ENCODE results near the gene PCDHGB1.
A peak's percentile ranks its signal among the peaks of the same experiment; 100 is the strongest.
"Not testable (repeated sequence)": the region's sequence is repeated elsewhere in the genome, so short reads cannot be mapped to it uniquely, and the experiment has no call there.

The PCDHGB1 gene

DNA sequence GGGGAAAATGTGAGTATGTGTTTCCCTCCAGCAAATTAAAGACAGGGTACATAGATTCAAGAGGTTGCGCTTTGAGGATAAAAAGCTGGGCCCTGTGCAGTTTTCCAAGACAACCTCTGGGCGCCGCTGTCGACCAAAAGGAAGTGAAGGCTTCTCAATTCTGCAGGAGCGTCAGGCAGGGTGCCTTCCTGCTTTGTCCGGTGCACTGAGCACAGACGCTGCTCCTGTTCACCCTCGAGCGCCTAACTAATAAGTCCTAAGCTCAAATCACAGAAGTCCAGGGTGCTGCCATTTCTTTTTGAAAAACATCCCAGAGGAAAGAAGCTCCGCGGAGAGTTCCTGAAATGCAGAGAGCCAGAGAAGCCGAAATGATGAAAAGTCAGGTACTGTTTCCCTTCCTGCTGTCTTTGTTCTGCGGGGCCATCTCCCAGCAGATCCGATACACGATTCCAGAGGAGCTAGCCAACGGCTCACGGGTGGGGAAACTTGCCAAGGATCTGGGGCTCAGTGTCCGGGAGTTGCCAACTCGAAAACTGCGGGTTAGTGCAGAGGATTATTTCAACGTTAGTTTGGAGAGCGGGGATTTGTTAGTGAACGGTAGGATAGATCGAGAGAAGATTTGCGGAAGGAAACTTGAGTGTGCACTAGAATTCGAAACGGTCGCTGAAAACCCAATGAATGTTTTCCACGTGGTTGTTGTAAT lies at the start of gene PCDHGB1:
Gene PCDHGB1 (plus strand): TSS at position 183 of the 703 bp plus-strand sequence. CDS start 162 bp downstream, at position 345.
- DNase-seq, result peak; percentile 22 to 49

DNA sequence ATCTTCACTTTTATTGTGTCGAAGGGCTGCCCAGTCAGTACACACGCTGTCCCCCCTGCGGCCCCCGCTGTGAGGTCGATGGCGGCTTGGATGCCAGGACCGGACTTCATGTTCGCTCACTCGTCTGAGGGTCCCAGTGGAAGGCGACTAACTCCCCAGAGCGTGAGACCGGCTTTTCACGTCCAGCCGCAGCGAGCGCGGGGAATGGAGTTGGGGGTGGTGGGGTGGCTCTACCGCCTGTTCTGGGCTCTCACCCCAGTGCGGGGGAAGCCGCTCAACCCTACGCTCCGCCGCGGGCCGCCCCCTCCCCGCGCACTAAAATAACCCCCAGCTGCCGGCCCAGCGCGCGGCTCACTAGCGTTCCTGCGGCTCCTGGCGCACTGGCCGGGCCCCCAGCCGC lies 46.1 kb upstream of the PCDHGB1 start, which contains the start of gene SLC25A2:
Gene SLC25A2 (minus strand): TSS at position 294 of the 400 bp plus-strand sequence. CDS start 184 bp downstream, at position 110.
- DNase-seq, result no peak

DNA sequence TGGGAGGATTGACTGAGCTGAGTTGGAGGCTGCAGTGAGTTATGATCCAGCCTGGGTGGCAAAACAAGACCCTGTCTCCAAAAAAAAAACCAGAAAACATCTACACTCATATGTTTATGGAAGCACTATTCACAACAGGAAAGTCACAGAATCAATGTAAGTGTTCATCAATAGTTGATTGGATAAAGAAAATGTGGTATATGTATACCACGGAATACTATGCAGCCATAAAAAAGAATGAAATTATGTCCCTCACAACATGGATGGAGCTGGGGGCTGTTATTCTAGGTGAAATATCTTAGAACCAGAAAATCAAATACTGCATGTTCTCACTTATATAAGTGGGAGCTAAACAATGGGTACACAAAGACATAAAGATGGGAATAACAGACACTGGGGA lies 43.3 kb upstream of the PCDHGB1 start:
- no peak for DNase-seq

DNA sequence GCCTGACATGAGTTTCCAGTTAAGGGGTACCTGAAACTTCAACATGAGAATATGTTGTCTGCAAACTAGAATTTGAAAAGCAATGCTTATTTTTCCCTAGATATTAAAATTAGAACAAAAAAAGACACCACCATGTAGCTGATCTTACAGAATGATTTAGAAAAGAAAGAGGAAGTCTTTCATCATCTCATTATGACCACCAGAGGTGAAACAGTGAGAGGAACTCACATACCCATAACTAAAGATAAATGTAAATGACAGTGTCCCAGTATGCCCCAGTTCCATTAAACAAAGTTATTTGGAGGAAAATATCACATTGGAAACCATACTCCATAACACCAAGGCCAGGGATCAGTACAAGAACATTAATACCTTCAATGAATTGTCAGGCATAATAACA lies 36.2 kb upstream of the PCDHGB1 start:
- no peak for DNase-seq

DNA sequence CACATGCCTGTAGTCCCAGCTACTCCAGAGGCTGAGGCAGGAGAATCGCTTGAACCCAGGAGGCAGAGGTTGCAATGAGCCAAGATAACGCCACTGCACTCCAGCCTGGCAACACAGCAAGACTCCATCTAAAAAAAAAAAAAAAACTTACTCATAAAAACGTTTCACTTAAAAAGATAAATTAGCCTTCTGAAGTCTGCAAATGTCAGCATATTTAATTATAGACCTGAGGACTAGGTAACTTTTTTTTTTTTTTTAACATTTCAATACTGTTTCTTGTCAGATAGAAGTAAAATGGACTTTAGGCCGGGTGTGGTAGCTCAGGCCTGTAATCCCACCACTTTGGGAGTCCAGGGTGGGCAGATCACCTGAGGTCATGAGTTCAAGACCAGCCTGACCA lies 32.9 kb upstream of the PCDHGB1 start:
- not testable (repeated sequence) for DNase-seq

DNA sequence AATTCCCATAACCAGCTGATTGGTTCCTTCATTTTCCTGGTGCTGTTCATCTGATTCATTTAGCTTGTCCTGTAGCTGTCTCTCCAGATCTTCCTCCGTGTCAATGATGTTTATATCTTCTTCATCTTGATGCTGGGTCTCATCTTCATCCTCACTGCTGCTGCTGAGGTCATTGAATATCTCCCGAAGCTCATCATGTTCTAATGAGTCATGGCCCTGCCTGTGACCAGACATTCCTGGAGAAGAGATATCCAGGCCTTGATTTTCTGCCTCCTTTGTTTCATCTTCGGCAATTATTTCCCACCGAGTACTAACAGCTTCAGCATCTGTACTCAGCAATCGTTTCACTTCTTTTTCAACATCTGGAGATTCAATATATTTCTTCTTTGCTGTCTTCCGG lies 30.7 kb upstream of the PCDHGB1 start:
- DNase-seq, result no peak

DNA sequence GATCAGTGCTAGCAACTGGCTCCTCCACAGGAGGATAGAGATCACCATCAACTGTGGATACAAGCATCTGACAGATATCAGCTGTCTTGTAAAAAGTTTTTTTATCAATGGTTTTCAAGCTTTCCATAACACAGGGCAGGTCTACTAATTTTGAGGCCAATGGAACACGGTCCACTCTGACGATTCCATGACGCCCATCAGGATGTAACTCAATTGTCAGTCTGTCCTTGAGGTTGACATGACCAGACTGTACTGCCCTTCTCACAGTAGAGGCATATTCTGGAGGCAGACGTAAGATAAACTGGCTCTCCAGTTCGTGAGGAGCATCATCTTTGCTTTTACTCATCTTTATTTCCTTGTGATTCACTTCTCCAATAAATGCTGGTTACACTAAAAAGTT lies 30.2 kb upstream of the PCDHGB1 start:
- no peak for DNase-seq

DNA sequence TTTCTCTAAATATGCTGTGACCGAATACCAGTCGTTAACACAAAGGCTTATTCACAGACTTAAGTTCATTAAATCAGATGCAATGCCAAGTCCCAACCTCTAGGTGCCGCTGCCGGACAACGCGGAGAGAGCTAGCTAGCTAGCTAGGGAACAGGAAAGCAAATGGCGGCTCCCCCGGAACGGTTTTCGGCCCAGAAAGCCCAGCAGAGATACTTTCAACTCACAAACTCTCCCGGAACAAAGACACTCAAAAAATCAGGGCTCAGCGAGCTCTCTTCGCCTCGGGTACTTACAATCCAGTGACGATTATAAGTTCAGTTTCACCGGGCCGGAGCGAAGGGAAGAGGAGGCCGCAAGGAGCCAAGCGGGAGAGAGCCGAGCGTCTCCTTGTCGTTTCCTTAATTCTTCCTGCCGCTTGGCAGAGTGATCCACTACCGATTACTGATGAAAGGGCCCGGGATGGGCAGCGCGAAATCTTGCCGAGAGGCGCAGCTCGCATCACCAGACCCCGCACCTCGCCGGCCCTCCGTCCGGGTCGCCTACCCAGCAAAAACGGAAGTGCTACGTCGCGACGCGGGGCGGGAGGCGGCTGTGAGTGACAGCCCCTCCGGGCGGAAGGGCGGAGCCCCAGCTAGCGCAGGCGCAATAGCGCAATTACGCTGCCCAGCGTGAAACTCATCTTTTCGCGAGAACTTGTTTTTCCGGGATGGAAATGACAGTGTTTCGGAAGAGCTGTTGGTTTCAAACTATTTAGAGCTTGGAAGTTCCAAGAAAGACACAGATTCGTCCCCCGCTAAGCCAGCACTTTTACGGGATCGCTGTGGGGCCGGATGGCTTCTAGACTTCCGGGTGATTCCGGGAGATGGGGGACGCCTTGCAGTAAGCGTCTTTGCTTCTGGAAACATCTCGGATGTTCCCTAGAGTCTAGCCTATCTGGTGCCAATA lies 29.4 kb upstream of the PCDHGB1 start, which contains the start of gene TAF7:
Gene TAF7 (minus strand): TSS at position 560 of the 945 bp plus-strand sequence. CDS start 740 bp downstream, outside the sequence.
- DNase-seq, result peak; percentile 94 to 95

DNA sequence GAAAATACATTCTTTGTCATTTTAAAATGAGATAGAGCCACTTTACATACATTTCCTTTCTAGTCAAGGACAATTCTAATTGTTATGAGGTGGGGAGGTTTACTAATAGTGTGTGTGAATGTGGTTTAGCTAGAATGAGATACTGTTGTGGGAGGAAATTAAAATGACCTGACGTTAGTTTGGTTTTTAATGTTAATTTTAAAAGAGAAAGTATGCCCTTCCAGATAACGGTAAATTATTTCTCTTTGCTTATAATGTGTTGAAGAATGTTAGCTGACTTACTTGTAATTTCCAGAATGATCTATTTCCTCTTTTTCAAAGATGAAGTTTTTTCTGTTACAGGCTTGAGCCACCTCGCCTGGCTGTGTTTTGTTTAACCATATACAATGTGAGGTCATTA lies 27.6 kb upstream of the PCDHGB1 start:
- DNase-seq, result no peak

DNA sequence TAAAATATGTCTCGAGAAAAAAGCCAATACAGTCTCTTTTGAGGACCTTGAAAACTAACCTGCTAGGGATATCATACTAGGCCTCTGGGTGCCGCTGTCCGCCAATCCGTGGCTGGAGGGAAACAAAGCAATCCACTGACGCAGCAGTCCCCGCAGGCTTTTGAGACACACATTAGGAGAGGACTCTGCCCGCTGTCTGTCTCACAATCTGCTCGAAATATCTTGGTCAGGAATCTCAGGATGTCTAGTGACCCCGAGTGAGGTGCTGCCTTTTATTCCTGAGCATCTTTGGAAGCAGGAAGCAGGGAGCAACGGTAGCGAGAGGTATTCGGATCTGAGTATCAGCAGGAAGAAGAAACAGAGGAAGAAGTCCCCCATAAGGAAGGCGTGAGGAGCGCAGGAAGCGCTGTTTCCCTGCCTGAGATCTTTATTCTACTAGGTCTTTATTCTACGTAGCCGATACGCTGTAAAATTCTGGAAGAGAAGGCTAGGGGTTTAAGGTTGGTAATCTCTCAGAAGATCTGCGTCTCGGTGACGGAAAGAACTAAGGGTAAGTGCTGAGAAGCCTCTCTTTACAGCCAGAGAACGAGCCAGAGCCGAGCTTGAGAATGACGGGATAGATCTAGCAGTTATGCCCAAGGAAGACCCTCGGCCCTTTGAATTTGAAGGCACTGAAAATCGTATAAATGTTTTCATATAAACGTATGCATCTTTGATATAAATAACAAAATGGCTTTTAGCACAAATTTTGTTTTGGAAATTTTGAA lies 23.6 kb upstream of the PCDHGB1 start:
- peak; percentile 69 to 77 for DNase-seq

DNA sequence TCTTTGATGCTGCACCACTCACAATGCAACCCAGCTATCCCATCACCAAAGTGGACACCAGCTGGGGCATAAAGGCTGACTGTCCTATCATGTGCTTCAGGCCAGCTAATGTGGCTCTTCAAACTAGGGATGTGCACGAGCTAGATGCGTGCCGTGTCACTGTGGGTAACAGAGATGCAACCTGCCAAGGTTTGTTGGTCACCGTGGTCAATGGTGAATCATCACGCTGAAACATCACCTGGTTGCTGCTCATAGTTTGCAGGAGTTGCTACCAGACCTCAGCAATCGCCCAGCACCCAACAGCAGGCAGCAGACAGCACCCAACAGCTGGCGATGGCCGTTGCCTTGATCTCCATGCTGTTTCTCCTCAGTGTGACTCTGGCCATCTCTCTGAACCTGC lies 21.7 kb upstream of the PCDHGB1 start:
- no peak for DNase-seq

DNA sequence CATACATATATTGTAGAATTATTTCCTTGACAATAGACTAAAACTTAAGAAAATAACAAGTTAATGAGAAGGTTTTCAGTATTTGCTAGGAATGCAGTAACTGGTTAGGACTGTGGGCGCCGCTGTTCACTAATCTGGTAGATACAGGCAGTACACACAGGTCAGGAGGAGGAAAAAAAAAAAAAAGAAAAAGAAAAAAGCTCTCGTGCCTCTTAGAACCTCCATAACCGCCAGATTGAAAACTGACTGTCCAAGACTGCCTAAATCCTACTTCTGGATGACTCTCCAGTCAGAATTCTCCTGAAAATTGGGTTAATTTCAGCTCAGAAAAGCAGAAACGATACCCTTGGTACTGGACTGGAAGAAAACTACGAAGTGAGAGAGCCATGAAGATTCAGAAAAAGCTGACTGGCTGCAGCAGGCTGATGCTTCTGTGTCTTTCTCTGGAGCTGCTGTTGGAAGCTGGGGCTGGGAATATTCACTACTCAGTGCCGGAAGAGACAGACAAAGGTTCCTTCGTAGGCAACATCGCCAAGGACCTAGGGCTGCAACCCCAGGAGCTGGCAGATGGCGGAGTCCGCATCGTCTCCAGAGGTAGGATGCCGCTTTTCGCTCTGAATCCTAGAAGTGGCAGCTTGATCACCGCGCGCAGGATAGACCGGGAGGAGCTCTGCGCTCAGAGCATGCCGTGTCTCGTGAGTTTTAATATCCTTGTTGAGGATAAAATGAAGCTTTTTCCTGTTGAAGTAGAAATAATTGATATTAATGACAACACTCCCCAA lies 19.4 kb upstream of the PCDHGB1 start, which contains the start of gene PCDHGA1:
Gene PCDHGA1 (plus strand): TSS at position 216 of the 782 bp plus-strand sequence.
- peak in 1 of 2 donors; percentile 35 for DNase-seq

DNA sequence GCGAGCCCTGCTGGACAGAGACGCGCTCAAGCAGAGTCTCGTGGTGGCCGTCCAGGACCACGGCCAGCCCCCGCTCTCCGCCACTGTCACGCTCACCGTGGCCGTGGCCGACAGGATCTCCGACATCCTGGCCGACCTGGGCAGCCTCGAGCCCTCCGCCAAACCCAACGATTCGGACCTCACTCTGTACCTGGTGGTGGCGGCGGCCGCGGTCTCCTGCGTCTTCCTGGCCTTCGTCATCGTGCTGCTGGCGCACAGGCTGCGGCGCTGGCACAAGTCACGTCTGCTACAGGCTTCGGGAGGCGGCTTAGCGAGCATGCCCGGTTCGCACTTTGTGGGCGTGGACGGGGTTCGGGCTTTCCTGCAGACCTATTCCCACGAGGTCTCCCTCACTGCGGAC lies 17.3 kb upstream of the PCDHGB1 start:
- not testable (repeated sequence) for DNase-seq

DNA sequence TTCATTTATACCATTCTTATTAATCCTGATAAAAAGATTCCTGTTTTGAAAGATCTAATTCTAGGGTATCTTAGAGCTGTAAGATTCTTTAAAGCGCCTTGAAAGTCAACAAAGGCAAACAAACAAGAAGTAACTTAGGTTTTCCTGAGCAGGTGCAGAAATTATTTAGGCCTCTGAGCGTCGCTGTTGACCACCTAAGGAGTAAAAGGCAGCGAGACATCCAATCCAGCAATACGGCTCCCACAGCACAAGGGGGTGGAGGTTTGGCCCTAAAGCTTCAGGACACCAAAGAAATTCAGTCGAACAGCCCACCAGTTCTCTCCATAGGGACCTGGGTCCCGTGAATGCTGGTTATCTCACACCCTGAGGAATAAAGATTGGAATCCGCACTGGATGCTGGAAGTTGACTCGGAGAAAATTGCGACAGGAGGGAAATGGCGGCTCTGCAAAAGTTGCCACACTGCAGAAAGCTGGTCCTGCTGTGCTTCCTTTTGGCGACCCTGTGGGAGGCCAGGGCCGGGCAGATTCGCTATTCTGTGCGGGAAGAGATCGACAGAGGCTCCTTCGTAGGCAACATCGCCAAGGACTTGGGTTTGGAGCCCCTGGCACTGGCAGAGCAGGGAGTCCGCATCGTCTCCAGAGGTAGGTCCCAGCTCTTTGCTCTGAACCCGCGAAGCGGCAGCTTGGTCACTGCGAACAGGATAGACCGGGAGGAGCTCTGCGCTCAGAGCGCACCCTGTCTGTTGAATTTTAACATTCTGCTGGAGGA lies 11.2 kb upstream of the PCDHGB1 start, which contains the start of gene PCDHGA2:
Gene PCDHGA2 (plus strand): TSS at position 223 of the 769 bp plus-strand sequence.
- no peak for DNase-seq

DNA sequence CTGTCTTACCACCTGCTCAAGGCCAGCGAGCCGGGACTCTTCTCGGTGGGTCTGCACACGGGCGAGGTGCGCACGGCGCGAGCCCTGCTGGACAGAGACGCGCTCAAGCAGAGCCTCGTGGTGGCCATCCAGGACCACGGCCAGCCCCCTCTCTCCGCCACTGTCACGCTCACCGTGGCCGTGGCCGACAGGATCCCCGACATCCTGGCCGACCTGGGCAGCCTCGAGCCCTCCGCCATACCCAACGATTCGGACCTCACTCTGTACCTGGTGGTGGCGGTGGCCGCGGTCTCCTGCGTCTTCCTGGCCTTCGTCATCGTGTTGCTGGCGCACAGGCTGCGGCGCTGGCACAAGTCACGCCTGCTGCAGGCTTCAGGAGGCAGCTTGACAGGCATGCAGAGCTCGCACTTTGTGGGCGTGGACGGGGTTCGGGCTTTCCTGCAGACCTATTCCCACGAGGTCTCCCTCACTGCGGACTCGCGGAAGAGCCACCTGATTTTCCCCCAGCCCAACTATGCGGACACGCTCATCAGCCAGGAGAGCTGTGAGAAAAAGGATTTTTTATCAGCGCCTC lies 9.0 kb upstream of the PCDHGB1 start:
- not testable (repeated sequence) for DNase-seq

DNA sequence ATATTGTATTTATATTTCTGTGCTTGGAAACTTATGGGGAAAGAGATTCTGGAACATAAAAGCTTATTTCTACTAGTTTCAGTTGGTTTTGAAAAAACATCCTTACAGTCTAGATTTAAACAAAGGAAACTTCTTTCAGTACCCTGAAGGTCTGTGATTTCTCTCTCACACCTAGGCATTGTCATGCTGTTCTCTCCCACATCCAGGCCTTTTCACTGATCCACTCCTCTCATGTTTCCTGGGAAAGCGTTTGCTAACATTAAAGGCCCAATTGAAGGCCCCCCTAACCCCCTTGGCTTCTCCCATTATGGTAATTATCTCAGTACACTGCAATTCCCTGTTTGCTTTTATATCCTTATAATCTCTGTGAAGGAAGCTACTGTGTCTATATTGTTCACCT lies 7.1 kb upstream of the PCDHGB1 start:
- DNase-seq, result no peak

DNA sequence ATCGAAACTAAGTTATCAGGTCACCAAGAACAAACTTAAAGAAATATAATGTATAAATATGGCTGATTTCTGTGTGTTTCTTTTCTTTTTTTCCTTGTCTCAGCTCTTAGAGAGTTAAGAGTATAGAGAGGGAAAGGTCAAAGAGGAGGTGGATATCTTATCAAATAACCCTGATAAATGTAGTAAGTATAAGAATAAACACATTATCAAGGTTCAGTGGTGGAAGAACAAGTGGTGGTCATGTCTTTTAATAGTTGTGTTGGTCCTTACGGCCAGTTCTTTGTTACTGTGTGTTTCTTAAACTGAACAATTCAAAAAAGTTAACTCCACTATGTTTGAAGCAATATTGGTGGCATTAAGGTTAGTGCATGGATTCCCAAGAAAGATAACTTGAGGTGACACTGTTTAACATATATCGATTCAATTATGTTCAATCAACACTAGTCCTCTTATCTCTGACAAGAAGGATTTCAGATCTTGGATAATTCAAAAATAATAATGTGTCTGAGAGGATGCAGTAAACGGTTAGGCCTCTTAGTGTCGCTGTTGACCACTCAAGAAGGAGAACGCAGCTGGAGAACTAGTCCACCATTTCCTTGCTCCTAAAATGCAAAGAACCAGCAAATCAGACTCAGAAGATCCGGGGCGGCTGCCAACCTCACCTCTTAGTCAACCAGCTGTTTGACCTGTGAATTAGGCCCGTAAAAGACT lies 6.5 kb upstream of the PCDHGB1 start, which contains the start of gene PCDHGA3:
Gene PCDHGA3 (plus strand): TSS at position 588 of the 711 bp plus-strand sequence. CDS start 205 bp downstream, outside the sequence.
- DNase-seq, result peak in 1 of 2 donors; percentile 20

DNA sequence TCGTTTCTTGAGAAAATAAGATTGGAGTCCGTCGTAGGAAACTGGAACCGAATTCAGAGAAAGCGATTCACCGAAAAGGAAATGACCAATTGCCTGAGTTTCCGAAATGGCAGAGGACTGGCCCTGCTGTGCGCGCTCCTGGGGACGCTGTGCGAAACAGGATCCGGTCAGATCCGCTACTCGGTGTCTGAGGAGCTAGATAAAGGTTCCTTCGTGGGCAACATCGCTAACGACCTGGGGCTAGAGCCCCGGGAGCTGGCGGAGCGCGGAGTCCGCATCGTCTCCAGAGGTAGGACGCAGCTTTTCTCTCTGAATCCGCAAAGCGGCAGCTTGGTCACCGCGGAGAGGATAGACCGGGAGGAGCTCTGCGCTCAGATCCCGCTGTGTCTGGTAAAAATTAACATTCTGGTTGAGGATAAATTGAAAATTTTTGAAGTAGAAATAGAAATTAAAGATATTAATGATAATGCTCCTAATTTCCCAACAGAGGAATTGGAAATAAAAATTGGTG lies 5.9 kb upstream of the PCDHGB1 start:
- no peak for DNase-seq

DNA sequence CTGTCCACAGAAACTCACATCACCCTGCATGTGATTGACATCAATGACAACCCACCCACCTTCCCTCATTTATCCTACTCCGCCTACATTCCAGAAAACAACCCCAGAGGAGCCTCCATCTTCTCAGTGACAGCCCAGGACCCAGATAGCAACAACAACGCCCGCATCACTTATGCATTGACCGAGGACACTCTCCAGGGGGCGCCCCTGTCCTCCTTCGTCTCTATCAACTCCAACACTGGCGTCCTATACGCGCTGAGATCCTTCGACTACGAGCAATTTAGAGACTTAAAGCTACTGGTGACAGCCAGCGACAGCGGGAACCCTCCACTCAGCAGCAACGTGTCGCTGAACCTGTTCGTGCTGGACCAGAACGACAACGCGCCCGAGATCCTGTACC lies 4.6 kb upstream of the PCDHGB1 start:
- no peak for DNase-seq
